Left renal pelvis (tissue), 4 donors: ENCODE measurements around the gene ZNF791. TPM values are rescaled to one million over a fixed set of nuclear protein-coding genes. Genes with fewer than 3 reads are reported as not detected.

ENCODE experiments used
- polyA plus RNA-seq, 4 donors: library from polyadenylated mRNA; unstranded; fragments of 120-200 nt; gene quantifications; one replicate each; pipeline ENCODE4 v1.2.1, GENCODE V29; 2013; ENCODE audit not compliant: insufficient read length in 4 of 4

The ZNF791 gene
- polyA plus RNA-seq, 4 donors, result 21.5 to 25.2 (median 23.0) TPM

Other genes starting within 250 kb of the ZNF791 start
- gene ZNF442, start 245.2 kb upstream of the ZNF791 start, polyA plus RNA-seq, result 1 to 10 TPM; 3.2 to 8.4 (median 6.8) TPM
- gene ZNF799, start 209.6 kb upstream of the ZNF791 start, polyA plus RNA-seq, result 1 to 10 TPM; 4.9 to 8.6 (median 7.8) TPM
- 10 to 100 TPM in 2 of 4 donors, 1 to 10 TPM in 2; 6.7 to 13.8 (median 10.5) TPM for gene ZNF443, start 169.9 kb upstream of the ZNF791 start, polyA plus RNA-seq
- gene ZNF709, start 126.1 kb upstream of the ZNF791 start, polyA plus RNA-seq, result 1 to 10 TPM; 5.7 to 9.4 (median 8.7) TPM
- gene ZNF564, start 59.4 kb upstream of the ZNF791 start, polyA plus RNA-seq, result 10 to 100 TPM in 3 of 4 donors, 1 to 10 TPM in 1; 7.2 to 15.9 (median 13.9) TPM
- 1 to 10 TPM; 3.5 to 5.9 (median 5.1) TPM for gene ZNF490, start 107 bp upstream of the ZNF791 start, polyA plus RNA-seq
- gene MAN2B1, start 55.8 kb downstream of the ZNF791 start, polyA plus RNA-seq, result 10 to 100 TPM; 25.0 to 33.6 (median 30.1) TPM
- 10 to 100 TPM; 13.9 to 27.3 (median 14.4) TPM for gene WDR83, start 55.9 kb downstream of the ZNF791 start, polyA plus RNA-seq
- 10 to 100 TPM; 52.4 to 97.1 (median 72.6) TPM for gene DHPS, start 71.0 kb downstream of the ZNF791 start, polyA plus RNA-seq
- gene GNG14, start 77.1 kb downstream of the ZNF791 start, polyA plus RNA-seq, result under 1 TPM in 1 of 4 donors, not detected in 3; 0.63 TPM
- 10 to 100 TPM in 3 of 4 donors, 1 to 10 TPM in 1; 5.8 to 18.7 (median 11.3) TPM for gene FBXW9, start 85.7 kb downstream of the ZNF791 start, polyA plus RNA-seq
- gene TNPO2, start 113.0 kb downstream of the ZNF791 start, polyA plus RNA-seq, result 10 to 100 TPM; 60.5 to 82.1 (median 69.8) TPM
- 100 to 1,000 TPM; 139 to 201 (median 152) TPM for gene TRIR, start 123.8 kb downstream of the ZNF791 start, polyA plus RNA-seq
- 10 to 100 TPM; 70.6 to 94.6 (median 77.6) TPM for gene GET3, start 126.6 kb downstream of the ZNF791 start, polyA plus RNA-seq
- under 1 TPM in 1 of 4 donors, not detected in 3; 0.23 TPM for gene BEST2, start 140.9 kb downstream of the ZNF791 start, polyA plus RNA-seq
- 10 to 100 TPM; 17.8 to 90.4 (median 45.4) TPM for gene HOOK2, start 164.6 kb downstream of the ZNF791 start, polyA plus RNA-seq
- gene JUNB, start 180.6 kb downstream of the ZNF791 start, polyA plus RNA-seq, result 100 to 1,000 TPM in 1 of 4 donors, 10 to 100 TPM in 3; 13.8 to 678 (median 32.3) TPM
- 100 to 1,000 TPM; 242 to 339 (median 290) TPM for gene PRDX2, start 190.9 kb downstream of the ZNF791 start, polyA plus RNA-seq
- gene THSD8, start 191.1 kb downstream of the ZNF791 start, polyA plus RNA-seq, result 10 to 100 TPM in 1 of 4 donors, 1 to 10 TPM in 3; 5.8 to 12.9 (median 8.2) TPM
- 10 to 100 TPM; 25.6 to 38.5 (median 29.9) TPM for gene RNASEH2A, start 195.7 kb downstream of the ZNF791 start, polyA plus RNA-seq
- gene RTBDN, start 223.7 kb downstream of the ZNF791 start, polyA plus RNA-seq, result under 1 TPM in 2 of 4 donors, not detected in 2; 0.20 to 0.29 TPM
- 1 to 10 TPM in 3 of 4 donors, under 1 TPM in 1; 0.94 to 1.7 (median 1.2) TPM for gene MAST1, start 227.6 kb downstream of the ZNF791 start, polyA plus RNA-seq